HG02943 (cell line): ENCODE data around the gene TMEM131L.
"Not testable (repeated sequence)": the region's sequence is repeated elsewhere in the genome, so short reads cannot be mapped to it uniquely, and the experiment has no call there.

ENCODE experiments used
- ATAC-seq: cut with Tn5 transposase; IDR thresholded peaks from one replicate; pipeline ENCODE4 v1.9.1; 2021; ENCODE audit warnings: mild to moderate bottlenecking, low read depth, moderate library complexity; ENCODE audit not compliant: unreplicated experiment

TMEM131L gene

GRCh38 chr4:153566631-153567150, 100.5 kb downstream of the TMEM131L start:
- ATAC-seq = no peak

- ATAC-seq = not testable (repeated sequence)
Observed at GRCh38 chr4:153567660-153568059, 101.5 kb downstream of the TMEM131L start.

- ATAC-seq = no peak
Observed at GRCh38 chr4:153570228-153570973, 104.2 kb downstream of the TMEM131L start.

- ATAC-seq = no peak
Observed at GRCh38 chr4:153571006-153571545, 104.9 kb downstream of the TMEM131L start.

- no peak for ATAC-seq
Observed at GRCh38 chr4:153572609-153573008, 106.4 kb downstream of the TMEM131L start.

- ATAC-seq = no peak
Observed at GRCh38 chr4:153573221-153573620, 107.1 kb downstream of the TMEM131L start.

GRCh38 chr4:153573881-153574802, 108.0 kb downstream of the TMEM131L start:
- no peak for ATAC-seq

GRCh38 chr4:153576443-153576774, 110.2 kb downstream of the TMEM131L start:
- ATAC-seq = no peak

GRCh38 chr4:153577053-153577452, 110.9 kb downstream of the TMEM131L start:
- ATAC-seq = no peak

GRCh38 chr4:153579410-153579809, 113.2 kb downstream of the TMEM131L start:
- ATAC-seq = no peak

GRCh38 chr4:153579872-153580271, 113.7 kb downstream of the TMEM131L start:
- ATAC-seq = no peak

GRCh38 chr4:153582954-153583702, 117.0 kb downstream of the TMEM131L start:
- no peak for ATAC-seq

GRCh38 chr4:153585026-153585425, 118.9 kb downstream of the TMEM131L start:
- no peak for ATAC-seq

- ATAC-seq = no peak
Observed at GRCh38 chr4:153589703-153590595, 123.8 kb downstream of the TMEM131L start.

GRCh38 chr4:153591441-153591840, 125.3 kb downstream of the TMEM131L start:
- ATAC-seq = no peak

- ATAC-seq = no peak
Observed at GRCh38 chr4:153592064-153592463, 125.9 kb downstream of the TMEM131L start.

GRCh38 chr4:153593161-153593560, 127.0 kb downstream of the TMEM131L start:
- ATAC-seq = no peak

GRCh38 chr4:153594210-153594609, 128.1 kb downstream of the TMEM131L start:
- ATAC-seq = no peak

- ATAC-seq = no peak
Observed at GRCh38 chr4:153595894-153596601, 129.9 kb downstream of the TMEM131L start.
